LNCaP clone FGC (cell line): ENCODE measurements around the gene ARHGAP32.
"Not testable (repeated sequence)": the region's sequence is repeated elsewhere in the genome, so short reads cannot be mapped to it uniquely, and the experiment has no call there.

Experiments
- DNase-seq: peaks from one replicate; pipeline ENCODE4 v3.0.0-alpha.2; 2011; ENCODE audit warnings: low read depth
- H3K4me3 ChIP-seq: 2 replicates; pipeline ENCODE4 v1.5.1; 2011; ENCODE audit warnings: mild to moderate bottlenecking, low read depth, low read length, control low read depth
- TF ChIP-seq, protein P1 (sequence below): IDR thresholded peaks from 2 replicates; pipeline ENCODE4 v1.5.1; 2012; ENCODE audit warnings: mild to moderate bottlenecking; ENCODE audit not compliant: control insufficient read depth, insufficient read depth; ENCODE audit errors: extremely low read depth

ARHGAP32 gene

DNA sequence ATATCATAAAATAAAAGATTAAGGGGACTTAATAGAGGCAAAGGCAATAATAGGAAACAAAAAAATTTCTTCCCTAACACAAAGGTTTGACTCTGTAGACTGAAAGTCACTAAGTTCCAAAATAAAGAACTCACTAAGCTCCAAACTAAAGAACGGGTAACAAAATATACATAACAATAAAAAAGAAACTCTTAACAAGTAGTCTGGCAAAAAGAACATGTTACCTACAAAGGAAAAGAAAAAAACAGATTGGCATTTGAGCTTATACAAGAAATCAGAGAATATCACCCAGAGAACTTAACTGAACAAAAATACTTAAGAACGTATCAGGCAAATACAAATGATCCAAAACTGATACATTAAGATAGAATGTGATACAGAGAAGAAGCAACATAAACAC is 7.5 kb downstream of the ARHGAP32 start:
- no peak overlapping the region for H3K4me3 ChIP-seq
- TF ChIP-seq, protein P1, sequence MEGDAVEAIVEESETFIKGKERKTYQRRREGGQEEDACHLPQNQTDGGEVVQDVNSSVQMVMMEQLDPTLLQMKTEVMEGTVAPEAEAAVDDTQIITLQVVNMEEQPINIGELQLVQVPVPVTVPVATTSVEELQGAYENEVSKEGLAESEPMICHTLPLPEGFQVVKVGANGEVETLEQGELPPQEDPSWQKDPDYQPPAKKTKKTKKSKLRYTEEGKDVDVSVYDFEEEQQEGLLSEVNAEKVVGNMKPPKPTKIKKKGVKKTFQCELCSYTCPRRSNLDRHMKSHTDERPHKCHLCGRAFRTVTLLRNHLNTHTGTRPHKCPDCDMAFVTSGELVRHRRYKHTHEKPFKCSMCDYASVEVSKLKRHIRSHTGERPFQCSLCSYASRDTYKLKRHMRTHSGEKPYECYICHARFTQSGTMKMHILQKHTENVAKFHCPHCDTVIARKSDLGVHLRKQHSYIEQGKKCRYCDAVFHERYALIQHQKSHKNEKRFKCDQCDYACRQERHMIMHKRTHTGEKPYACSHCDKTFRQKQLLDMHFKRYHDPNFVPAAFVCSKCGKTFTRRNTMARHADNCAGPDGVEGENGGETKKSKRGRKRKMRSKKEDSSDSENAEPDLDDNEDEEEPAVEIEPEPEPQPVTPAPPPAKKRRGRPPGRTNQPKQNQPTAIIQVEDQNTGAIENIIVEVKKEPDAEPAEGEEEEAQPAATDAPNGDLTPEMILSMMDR, result no peak
- no peak for DNase-seq

GRCh38 chr11:129167315-129167714 is 24.8 kb downstream of the ARHGAP32 start:
- H3K4me3 ChIP-seq, result no peak overlapping the region
- no peak for DNase-seq
- TF ChIP-seq, protein P1, result no peak

DNA sequence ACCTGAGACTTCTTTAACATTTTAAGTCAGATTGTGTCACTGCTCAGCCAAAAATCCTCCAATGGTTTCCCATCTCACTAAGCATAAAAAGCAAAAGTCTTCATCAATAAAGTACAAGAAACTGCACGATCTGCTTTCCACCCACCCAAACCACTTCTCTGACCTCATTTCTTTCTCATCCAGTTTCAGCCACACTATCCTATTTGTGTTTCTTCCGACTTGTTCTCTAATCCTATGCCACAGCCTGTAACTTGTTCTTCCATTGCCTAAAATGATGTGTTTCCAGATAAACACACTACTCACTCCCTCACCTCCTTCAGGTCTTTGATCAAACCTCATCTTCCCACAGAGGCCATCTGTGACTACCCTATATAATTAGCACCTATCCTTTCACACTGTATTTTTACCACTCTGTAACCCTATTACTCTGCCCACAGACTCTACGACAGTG is 28.4 kb downstream of the ARHGAP32 start:
- no peak for DNase-seq
- TF ChIP-seq, protein P1, result no peak
- H3K4me3 ChIP-seq, result no peak overlapping the region

- not testable (repeated sequence) for H3K4me3 ChIP-seq, DNase-seq
These were observed 35.0 kb downstream of the ARHGAP32 start for GRCh38 chr11:129157080-129157479.

DNA sequence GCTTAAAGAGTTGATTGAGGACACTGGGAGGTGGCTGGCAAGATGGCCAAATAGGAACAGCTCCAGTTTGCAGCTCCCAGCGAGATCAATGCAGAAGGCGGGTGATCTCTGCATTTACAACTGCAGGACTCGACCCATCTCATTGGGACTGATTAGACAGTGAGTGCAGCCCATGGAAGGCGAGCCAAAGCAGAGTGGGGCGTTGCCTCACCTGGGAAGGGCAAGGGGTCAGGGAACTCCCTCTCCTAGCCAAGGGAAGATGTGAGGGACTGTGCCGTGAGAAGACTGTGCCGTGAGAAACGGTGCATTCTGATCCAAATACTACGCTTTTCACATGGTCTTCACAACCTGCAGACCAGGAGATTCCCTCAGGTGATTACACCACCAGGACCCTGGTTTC is 36.4 kb downstream of the ARHGAP32 start:
- no peak overlapping the region for H3K4me3 ChIP-seq
- TF ChIP-seq, protein P1, result no peak
- no peak for DNase-seq

DNA sequence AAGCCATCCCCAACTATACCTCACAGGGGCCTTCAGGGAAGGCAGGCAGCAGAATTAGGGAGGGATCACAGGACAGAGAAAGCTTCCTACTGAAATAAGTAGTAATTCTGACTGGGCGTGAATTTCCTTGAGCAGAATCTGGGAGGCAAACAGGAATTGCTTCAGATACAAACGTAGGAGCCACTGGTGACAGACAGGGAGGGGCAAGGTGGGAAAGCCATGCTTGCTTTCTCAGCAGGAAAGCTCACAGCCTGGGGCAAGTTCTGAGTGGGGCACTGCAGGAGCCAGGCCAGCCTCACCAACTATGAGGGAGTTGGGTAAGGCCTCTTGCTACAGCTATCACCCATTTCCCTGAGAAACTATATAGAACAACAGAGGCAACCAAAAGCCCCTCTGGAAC is 43.6 kb downstream of the ARHGAP32 start:
- DNase-seq, result no peak
- TF ChIP-seq, protein P1, result no peak
- H3K4me3 ChIP-seq, result no peak overlapping the region

- no peak overlapping the region for H3K4me3 ChIP-seq
These were observed 45.9 kb downstream of the ARHGAP32 start for GRCh38 chr11:129146191-129146590.

More at GRCh38 chr11:129146191-129146590, 45.9 kb downstream of the ARHGAP32 start:
- TF ChIP-seq, protein P1, result no peak
- DNase-seq, result no peak
